ENCODE measurements around the gene KCNE2.

DNA sequence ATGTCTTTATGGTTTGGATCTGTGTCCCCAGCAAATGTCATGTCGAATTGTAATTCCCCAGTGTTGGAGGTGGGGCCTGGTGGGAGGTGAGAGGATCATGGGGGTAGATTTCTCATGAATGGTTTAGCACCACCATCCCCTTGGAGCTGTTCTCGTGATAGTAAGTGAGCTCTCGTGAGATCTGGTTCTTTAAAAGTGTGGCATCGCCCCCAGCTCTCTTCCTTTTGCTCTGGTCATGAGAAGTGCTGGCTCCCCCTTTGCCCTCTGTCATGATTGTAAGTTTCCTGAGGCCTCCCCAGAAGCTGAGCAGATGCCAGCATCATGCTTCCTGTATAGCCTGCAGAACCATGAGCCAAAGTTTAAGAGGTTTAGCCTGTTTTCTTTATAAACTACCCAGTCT, 11.2 kb upstream of the KCNE2 start:
- TF ChIP-seq, protein P1, sequence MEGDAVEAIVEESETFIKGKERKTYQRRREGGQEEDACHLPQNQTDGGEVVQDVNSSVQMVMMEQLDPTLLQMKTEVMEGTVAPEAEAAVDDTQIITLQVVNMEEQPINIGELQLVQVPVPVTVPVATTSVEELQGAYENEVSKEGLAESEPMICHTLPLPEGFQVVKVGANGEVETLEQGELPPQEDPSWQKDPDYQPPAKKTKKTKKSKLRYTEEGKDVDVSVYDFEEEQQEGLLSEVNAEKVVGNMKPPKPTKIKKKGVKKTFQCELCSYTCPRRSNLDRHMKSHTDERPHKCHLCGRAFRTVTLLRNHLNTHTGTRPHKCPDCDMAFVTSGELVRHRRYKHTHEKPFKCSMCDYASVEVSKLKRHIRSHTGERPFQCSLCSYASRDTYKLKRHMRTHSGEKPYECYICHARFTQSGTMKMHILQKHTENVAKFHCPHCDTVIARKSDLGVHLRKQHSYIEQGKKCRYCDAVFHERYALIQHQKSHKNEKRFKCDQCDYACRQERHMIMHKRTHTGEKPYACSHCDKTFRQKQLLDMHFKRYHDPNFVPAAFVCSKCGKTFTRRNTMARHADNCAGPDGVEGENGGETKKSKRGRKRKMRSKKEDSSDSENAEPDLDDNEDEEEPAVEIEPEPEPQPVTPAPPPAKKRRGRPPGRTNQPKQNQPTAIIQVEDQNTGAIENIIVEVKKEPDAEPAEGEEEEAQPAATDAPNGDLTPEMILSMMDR (IDR thresholded peaks at IDR 0.05), result no peak
- TF ChIP-seq POLR2A (IDR thresholded peaks at IDR 0.05), result no peak
